Sigmoid colon (tissue), 4 donors: Measurements from ENCODE around the gene ZFPL1.

ENCODE experiments used
- CTCF ChIP-seq, 4 experiments: fragments of 450-650 bp in 3 of 4; fragments of 200-600 bp in 1 of 4; IDR thresholded peaks; one replicate each; pipeline ENCODE4 v1.5.1; 2016 to 2019; ENCODE audit warnings: antibody characterized with exemption in 4 of 4, mild to moderate bottlenecking in 3 of 4, moderate library complexity in 2 of 4
- EP300 ChIP-seq, 4 donors: sonication (generic); formaldehyde crosslinking; IDR thresholded peaks; one replicate each; pipeline ENCODE4 v1.6.1; 2017; ENCODE audit warnings: antibody characterized with exemption in 4 of 4
- POLR2A ChIP-seq, 2 donors: fragments of 450-650 bp; IDR thresholded peaks; one replicate each; pipeline ENCODE4 v1.6.1; 2016; ENCODE audit warnings: antibody characterized with exemption in 2 of 2, mild to moderate bottlenecking in 2 of 2, moderate library complexity in 2 of 2
- POLR2AphosphoS5 ChIP-seq, 4 donors: sonication (generic); formaldehyde crosslinking; IDR thresholded peaks; one replicate each; pipeline ENCODE4 v1.6.1; 2017; ENCODE audit warnings: antibody characterized with exemption in 4 of 4

- TF ChIP-seq CTCF (IDR thresholded peaks at IDR 0.05) (no peak), POLR2AphosphoS5 (IDR thresholded peaks at IDR 0.05) (no peak), POLR2A (IDR thresholded peaks at IDR 0.05) (no peak), EP300 (IDR thresholded peaks at IDR 0.05) (no peak)
These were observed 14.8 kb upstream of the ZFPL1 start for GRCh38 chr11:65069217-65069616.
